Nephron (organoid): Measurements from ENCODE around the gene LASP1.

ENCODE experiments used
- H3K27ac Mint-ChIP-seq, 3 experiments: 2 replicates each; pipeline ENCODE4 v1.8.0; 2020; ENCODE audit warnings: mixed read lengths in 3 of 3, mild to moderate bottlenecking in 2 of 3, moderate library complexity in 1 of 3
- H3K27me3 Mint-ChIP-seq: 2 replicates; pipeline ENCODE4 v1.8.0; 2021; ENCODE audit warnings: low read depth, mild to moderate bottlenecking, moderate library complexity, mixed read lengths
- H3K36me3 Mint-ChIP-seq: 2 replicates; pipeline ENCODE4 v1.8.0; 2020; ENCODE audit warnings: low read depth, mixed read lengths
- H3K4me1 Mint-ChIP-seq: 2 replicates; pipeline ENCODE4 v1.8.0; 2020; ENCODE audit warnings: mixed read lengths
- H3K4me3 Mint-ChIP-seq, 3 experiments: 2 replicates each; pipeline ENCODE4 v1.8.0; 2020; ENCODE audit warnings: mild to moderate bottlenecking in 3 of 3, mixed read lengths in 3 of 3, moderate library complexity in 2 of 3
- H3K9me3 Mint-ChIP-seq: 2 replicates; pipeline ENCODE4 v1.8.0; 2020; ENCODE audit warnings: mixed read lengths
- TF ChIP-seq, protein P1 (sequence below), 3 experiments: fragments of 200-600 bp; sonication (generic); IDR thresholded peaks; one replicate each; pipeline ENCODE4 v1.5.0; 2021; ENCODE audit warnings: antibody characterized with exemption in 3 of 3; ENCODE audit not compliant: unreplicated experiment in 3 of 3

The LASP1 gene

DNA sequence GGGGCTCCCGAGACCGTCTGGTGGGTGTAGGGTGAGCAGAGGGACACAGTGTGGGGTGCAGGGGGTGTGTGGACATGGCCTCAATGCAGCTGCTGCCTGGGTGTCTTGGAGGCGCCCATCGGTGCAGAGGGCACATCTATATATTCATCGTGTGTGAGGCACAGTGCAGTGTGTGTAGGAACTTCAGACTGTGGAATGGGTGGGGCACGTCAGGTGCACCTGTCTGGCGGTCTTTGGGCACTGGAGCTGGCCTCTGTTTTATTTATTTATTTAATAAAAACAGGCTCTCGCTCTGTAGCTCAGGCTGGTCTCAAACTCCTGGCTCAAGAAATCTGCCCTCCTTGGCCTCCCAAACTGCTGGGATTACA, 16.8 kb downstream of the LASP1 start:
- Mint-ChIP-seq H3K36me3 (peaks cover 30% of the 10 kb centered on the region), H3K4me3 (no peak overlapping the region), H3K4me1 (peaks cover 41% of the 10 kb centered on the region), H3K9me3 (no peaks in the 10 kb centered on the region), H3K27me3 (peaks cover 3% of the 10 kb centered on the region), H3K27ac (peak overlapping the region in 1 of 3 experiments; percentile 84)
- TF ChIP-seq, protein P1, sequence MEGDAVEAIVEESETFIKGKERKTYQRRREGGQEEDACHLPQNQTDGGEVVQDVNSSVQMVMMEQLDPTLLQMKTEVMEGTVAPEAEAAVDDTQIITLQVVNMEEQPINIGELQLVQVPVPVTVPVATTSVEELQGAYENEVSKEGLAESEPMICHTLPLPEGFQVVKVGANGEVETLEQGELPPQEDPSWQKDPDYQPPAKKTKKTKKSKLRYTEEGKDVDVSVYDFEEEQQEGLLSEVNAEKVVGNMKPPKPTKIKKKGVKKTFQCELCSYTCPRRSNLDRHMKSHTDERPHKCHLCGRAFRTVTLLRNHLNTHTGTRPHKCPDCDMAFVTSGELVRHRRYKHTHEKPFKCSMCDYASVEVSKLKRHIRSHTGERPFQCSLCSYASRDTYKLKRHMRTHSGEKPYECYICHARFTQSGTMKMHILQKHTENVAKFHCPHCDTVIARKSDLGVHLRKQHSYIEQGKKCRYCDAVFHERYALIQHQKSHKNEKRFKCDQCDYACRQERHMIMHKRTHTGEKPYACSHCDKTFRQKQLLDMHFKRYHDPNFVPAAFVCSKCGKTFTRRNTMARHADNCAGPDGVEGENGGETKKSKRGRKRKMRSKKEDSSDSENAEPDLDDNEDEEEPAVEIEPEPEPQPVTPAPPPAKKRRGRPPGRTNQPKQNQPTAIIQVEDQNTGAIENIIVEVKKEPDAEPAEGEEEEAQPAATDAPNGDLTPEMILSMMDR (IDR thresholded peaks at IDR 0.05; ENCODE audit: unreplicated experiment in 3 of 3): no peak

DNA sequence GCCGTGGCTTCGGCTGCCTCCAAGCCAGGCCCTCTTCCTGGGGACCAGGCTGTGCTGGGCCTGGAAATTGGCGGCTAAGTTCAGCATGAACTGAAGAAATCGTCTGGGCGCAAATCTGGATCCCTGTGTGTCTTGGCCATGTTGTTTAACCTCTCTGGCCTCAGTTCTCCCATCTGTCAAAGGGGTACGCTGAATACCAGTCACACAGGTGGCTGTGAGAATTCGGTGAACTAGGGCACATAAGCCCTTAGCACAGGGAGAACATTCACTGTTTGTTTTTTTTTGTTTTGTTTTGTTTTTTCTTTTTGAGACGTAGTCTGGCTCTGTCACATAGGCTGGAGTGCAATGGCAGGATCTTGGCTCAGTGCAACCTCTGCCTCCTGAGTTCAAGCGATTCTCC, 19.0 kb downstream of the LASP1 start:
- Mint-ChIP-seq H3K9me3 (no peaks in the 10 kb centered on the region), H3K4me1 (peaks cover 22% of the 10 kb centered on the region), H3K36me3 (peaks cover 20% of the 10 kb centered on the region), H3K27me3 (peaks cover 3% of the 10 kb centered on the region), H3K4me3 (no peak overlapping the region), H3K27ac (no peak overlapping the region)
- TF ChIP-seq, protein P1 (IDR thresholded peaks at IDR 0.05; ENCODE audit: unreplicated experiment in 3 of 3): no peak

- no peaks in the 10 kb centered on the region for H3K9me3 Mint-ChIP-seq
- H3K27ac Mint-ChIP-seq: no peak overlapping the region
- H3K4me3 Mint-ChIP-seq: peak overlapping the region in 1 of 3 experiments; percentile 27
- peaks cover 25% of the 10 kb centered on the region for H3K36me3 Mint-ChIP-seq
- TF ChIP-seq, protein P1 (IDR thresholded peaks at IDR 0.05; ENCODE audit: unreplicated experiment in 3 of 3): no peak
- H3K4me1 Mint-ChIP-seq: peaks cover 21% of the 10 kb centered on the region
- H3K27me3 Mint-ChIP-seq: peaks cover 3% of the 10 kb centered on the region
Observed at GRCh38 chr17:38889745-38890409, 20.0 kb downstream of the LASP1 start.

- peaks cover 16% of the 10 kb centered on the region for H3K4me1 Mint-ChIP-seq
- H3K4me3 Mint-ChIP-seq: no peak overlapping the region
- TF ChIP-seq, protein P1 (IDR thresholded peaks at IDR 0.05; ENCODE audit: unreplicated experiment in 3 of 3): no peak
- no peaks in the 10 kb centered on the region for H3K9me3 Mint-ChIP-seq
- peaks cover 2% of the 10 kb centered on the region for H3K27me3 Mint-ChIP-seq
- H3K36me3 Mint-ChIP-seq: peaks cover 25% of the 10 kb centered on the region
- H3K27ac Mint-ChIP-seq: no peak overlapping the region
Observed at GRCh38 chr17:38890410-38890746, 20.5 kb downstream of the LASP1 start.

DNA sequence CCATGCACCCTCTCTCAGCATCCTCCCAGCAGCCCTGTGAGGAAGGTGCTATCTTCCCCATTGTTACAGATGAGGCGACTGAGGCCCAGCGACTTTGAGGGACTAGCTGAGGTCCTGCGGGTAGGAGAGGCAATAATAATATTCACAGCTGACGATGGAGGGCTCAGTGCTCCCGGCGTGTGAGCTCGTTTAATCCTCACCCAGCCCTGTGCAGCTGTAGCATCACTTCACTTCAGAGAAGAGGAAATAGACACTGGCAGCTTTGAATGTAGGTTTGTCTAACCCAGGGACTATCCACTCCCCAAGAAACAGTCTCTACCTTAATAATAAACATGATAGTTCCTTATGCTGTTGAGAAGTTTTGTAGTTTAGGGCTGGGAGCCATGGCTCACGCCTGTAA, 21.6 kb downstream of the LASP1 start:
- Mint-ChIP-seq H3K4me1 (peaks cover 5% of the 10 kb centered on the region), H3K27me3 (no peaks in the 10 kb centered on the region), H3K27ac (no peak overlapping the region), H3K9me3 (no peaks in the 10 kb centered on the region), H3K4me3 (no peak overlapping the region), H3K36me3 (peaks cover 25% of the 10 kb centered on the region)
- TF ChIP-seq, protein P1 (IDR thresholded peaks at IDR 0.05; ENCODE audit: unreplicated experiment in 3 of 3): no peak

DNA sequence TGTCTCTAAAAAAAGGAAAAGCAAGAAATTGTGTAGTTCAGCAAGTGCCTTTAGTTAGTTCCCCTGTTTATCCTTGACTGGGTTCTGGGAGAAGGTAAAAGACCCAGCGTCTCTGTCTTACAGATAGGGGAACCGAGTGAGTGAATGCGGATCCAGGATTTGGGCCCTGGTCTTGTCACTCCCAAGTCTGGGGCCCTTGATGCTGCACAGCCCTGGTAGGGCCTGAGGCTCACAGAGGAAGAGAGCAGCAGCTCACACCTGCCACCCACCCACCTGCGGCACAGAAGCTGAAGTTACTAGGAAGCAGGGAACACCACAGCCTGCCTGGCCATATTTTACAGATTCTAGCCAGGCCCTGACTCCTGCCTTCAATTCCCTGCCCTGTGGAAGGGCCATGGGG, 22.2 kb downstream of the LASP1 start:
- no peak overlapping the region for H3K27ac Mint-ChIP-seq
- H3K4me3 Mint-ChIP-seq: no peak overlapping the region
- TF ChIP-seq, protein P1 (IDR thresholded peaks at IDR 0.05; ENCODE audit: unreplicated experiment in 3 of 3): no peak
- H3K27me3 Mint-ChIP-seq: no peaks in the 10 kb centered on the region
- H3K4me1 Mint-ChIP-seq: peaks cover 4% of the 10 kb centered on the region
- H3K9me3 Mint-ChIP-seq: no peaks in the 10 kb centered on the region
- H3K36me3 Mint-ChIP-seq: peaks cover 25% of the 10 kb centered on the region
